Measurements from ENCODE around the gene EPHA10. TPM values are rescaled to one million over a fixed set of nuclear protein-coding genes. Genes with fewer than 3 reads are reported as not detected.

Gene EPHA10
- polyA plus RNA-seq, 2 of the 4 experiments (the other 2 are of a cell fraction) = 0.35 to 0.53 TPM

DNA sequence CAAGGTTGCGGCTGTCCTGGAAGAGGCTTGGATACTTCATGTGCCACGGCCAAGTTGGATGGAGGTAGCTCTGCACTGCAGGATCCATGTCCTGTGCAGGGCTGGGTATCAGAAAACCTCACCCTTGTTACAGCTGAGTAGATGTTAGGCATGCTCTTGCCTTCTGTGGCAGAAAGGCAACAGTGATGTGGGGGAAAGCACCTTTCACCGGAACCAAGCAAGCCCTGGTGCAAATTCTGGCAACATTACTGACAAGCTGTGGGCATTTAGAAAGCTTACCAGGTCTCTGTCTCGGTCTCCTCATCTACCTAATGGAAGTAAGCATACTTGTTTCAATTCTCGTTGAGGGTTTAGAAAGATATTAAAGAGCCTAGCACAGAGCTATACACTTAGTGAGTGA lies 87.1 kb downstream of the EPHA10 start:
- ChIA-PET CTCF (interaction anchor here (1.2 to 7.7 kb wide), 3 partner anchors 11 to 223 kb away, joined by 3 to 128 read pairs (median 7); no protein-coding TSS in a partner anchor), POLR2A (no interaction called here)
- no peak for TF ChIP-seq HEYL (CRISPR knock-in tag; IDR thresholded peaks at IDR 0.05)
- no peak for TF ChIP-seq KDM5A (IDR thresholded peaks at IDR 0.05)
- TF ChIP-seq, protein P1, sequence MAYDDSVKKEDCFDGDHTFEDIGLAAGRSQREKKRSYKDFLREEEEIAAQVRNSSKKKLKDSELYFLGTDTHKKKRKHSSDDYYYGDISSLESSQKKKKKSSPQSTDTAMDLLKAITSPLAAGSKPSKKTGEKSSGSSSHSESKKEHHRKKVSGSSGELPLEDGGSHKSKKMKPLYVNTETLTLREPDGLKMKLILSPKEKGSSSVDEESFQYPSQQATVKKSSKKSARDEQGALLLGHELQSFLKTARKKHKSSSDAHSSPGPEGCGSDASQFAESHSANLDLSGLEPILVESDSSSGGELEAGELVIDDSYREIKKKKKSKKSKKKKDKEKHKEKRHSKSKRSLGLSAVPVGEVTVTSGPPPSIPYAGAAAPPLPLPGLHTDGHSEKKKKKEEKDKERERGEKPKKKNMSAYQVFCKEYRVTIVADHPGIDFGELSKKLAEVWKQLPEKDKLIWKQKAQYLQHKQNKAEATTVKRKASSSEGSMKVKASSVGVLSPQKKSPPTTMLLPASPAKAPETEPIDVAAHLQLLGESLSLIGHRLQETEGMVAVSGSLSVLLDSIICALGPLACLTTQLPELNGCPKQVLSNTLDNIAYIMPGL (CRISPR knock-in tag; IDR thresholded peaks at IDR 0.05; ENCODE audit: borderline replicate concordance) = no peak
- TF ChIP-seq ZNF302 (CRISPR knock-in tag; IDR thresholded peaks at IDR 0.05) = no peak

DNA sequence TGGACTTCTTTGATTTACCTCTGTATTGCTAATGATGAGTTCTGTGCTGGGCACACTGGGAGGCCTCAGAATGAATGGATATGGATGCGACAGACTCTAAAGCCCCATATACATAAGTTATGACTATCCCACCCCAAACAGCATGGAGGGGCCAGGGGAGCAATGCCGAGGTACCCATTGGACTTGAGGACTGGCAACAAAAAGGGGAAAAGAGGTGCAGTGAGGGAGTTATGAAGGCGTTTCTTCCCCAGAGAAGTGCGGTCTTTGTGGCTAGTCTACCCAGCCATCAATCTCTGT lies 87.8 kb downstream of the EPHA10 start:
- POLR2A ChIA-PET = no interaction called here
- H3K4me3 ChIP-seq = no peak overlapping the region
- no peaks in the 10 kb centered on the region for H3K9me3 ChIP-seq
- H3K4me1 ChIP-seq = no peaks in the 10 kb centered on the region
- DNase-seq (ENCODE audit: low read depth in 1 of 2, low spot score in 1 of 2) (no peak), FAIRE-seq (no peak), ATAC-seq (no peak)
- TF ChIP-seq, protein P1 (CRISPR knock-in tag; IDR thresholded peaks at IDR 0.05; ENCODE audit: borderline replicate concordance) = no peak
- TF ChIP-seq ESRRA (IDR thresholded peaks at IDR 0.05; ENCODE audit: borderline replicate concordance, low read length) = no peak
- no peak for TF ChIP-seq KDM5A (IDR thresholded peaks at IDR 0.05)
- no peak for TF ChIP-seq ZNF302 (CRISPR knock-in tag; IDR thresholded peaks at IDR 0.05)
- no peak for TF ChIP-seq JUN (IDR thresholded peaks at IDR 0.05)
- H3K27ac ChIP-seq = no peak overlapping the region
- 60% methylated on average over 4 of the region's 4 CpGs for WGBS (ENCODE audit: missing lambda C conversion rate)
- no peak overlapping the region for H3K4me2 ChIP-seq
- CTCF ChIA-PET = interaction anchor here (1.0 to 1.6 kb wide), 3 partner anchors 12 to 74 kb away, joined by 3 to 7 read pairs (median 4); no protein-coding TSS in a partner anchor

More for the DNA sequence above, 87.1 kb downstream of the EPHA10 start:
- no peaks in the 10 kb centered on the region for H3K4me1 ChIP-seq
- 42% methylated on average over 4 of the region's 5 CpGs for WGBS (ENCODE audit: missing lambda C conversion rate)
- DNase-seq (ENCODE audit: low read depth in 1 of 2, low spot score in 1 of 2) (no peak), FAIRE-seq (no peak), ATAC-seq (no peak)
- no peak overlapping the region for H3K4me3 ChIP-seq
- H3K9me3 ChIP-seq = no peaks in the 10 kb centered on the region
- H3K4me2 ChIP-seq = no peak overlapping the region
- H3K27ac ChIP-seq = no peak overlapping the region

DNA sequence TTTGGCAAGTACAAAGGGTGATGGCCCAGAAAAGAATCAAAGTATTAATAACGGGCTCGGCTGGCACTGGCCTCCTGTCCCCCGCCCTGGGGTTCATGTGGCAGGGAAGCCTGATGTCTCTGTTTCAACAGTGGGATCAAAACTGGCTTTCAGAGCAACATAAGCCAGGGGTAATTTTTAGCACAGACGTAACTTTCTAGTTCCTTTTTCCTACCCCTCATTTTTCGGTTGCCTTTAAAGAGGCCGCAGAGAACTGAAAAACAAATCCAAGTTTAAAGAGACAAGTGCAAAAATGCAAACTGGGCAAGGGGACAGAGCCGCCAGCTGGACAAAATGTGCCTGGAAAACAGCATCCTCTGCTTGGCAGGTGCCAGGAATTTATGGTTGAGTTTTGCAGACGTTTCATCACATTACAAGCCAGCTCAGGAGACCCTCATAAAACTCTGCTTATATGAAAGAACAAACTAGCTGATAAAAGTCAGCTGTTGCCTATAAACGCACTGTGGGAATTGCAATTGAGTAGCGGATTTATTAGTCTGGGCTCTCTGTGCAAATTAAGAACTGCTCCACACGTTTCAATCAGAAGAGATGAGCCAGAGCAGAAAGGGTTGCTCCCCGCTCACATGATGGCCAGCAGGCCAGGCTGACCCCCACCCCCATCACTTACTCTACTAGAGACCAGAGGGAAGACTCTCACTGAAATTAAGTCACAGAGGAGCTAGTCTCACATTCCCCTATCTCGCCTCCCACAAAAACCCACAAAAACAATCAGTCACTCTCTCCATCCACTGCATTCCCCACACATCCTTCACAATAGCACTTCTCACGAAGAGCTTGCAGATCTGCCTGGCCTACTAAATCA lies 88.4 kb downstream of the EPHA10 start:
- no peak for ATAC-seq
- WGBS (ENCODE audit: missing lambda C conversion rate) = 53% methylated on average over 14 of the region's 14 CpGs
- TF ChIP-seq HOXB5 (CRISPR knock-in tag; IDR thresholded peaks at IDR 0.05) (no peak), ZFP36 (IDR thresholded peaks at IDR 0.05; ENCODE audit: borderline replicate concordance, partially characterized antibody) (no peak), RFX5 (IDR thresholded peaks at IDR 0.05) (no peak), MAFK (IDR thresholded peaks at IDR 0.05; ENCODE audit: partially characterized antibody) (no peak), SMC3 (IDR thresholded peaks at IDR 0.05) (no peak), CHD4 (IDR thresholded peaks at IDR 0.05; ENCODE audit: borderline replicate concordance) (no peak), NR3C1 (IDR thresholded peaks at IDR 0.05) (no peak), RNF2 (IDR thresholded peaks at IDR 0.05; ENCODE audit: borderline replicate concordance, low read depth) (no peak), JUNB (IDR thresholded peaks at IDR 0.05) (no peak), MYC (IDR thresholded peaks at IDR 0.05; ENCODE audit: borderline replicate concordance, low read length) (no peak), POLR2A (IDR thresholded peaks at IDR 0.05; ENCODE audit: low read length) (no peak)
- TF ChIP-seq, protein P2, sequence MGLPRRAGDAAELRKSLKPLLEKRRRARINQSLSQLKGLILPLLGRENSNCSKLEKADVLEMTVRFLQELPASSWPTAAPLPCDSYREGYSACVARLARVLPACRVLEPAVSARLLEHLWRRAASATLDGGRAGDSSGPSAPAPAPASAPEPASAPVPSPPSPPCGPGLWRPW (IDR thresholded peaks at IDR 0.05) = no peak
- Histone ChIP-seq H3K27ac (no peak overlapping the region), H3K4me1 (no peaks in the 10 kb centered on the region), H3K4me3 (no peak overlapping the region), H3K4me2 (no peak overlapping the region), H3K9me3 (no peaks in the 10 kb centered on the region)
- POLR2A ChIA-PET = no interaction called here
- CTCF ChIA-PET = interaction anchor here (1.0 to 2.0 kb wide), 4 partner anchors 13 to 73 kb away, joined by 3 to 7 read pairs (median 4); no protein-coding TSS in a partner anchor
- no peak for FAIRE-seq
- DNase-seq (ENCODE audit: low read depth in 1 of 2, low spot score in 1 of 2) = no peak
